ENCODE results near the gene PPT1.

DNA sequence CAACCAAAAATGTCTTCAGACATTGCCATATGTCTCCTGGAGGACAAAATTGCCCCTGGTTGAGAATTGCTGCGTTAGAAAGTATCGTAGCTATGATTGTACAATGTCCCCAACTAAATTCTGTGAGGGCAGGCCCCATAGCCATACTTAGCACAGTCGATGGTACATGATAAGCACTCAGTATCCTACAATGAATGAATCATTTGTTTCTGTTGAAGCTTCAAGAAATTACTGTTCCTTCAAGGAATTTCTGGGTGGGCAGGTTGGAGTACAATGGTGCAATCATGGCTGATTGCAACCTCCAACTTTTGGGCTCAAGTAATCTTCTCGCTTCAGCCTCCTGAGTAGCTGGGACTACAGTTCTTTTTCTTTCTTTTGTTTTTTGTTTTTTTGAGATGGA lies 51.9 kb downstream of the PPT1 start:
- TF ChIP-seq CTCF (IDR thresholded peaks at IDR 0.05; ENCODE audit: poor library complexity, severe bottlenecking) (no peak), EZH2 (IDR thresholded peaks at IDR 0.05; ENCODE audit: borderline replicate concordance, insufficient read depth, low read length, poor library complexity, severe bottlenecking) (no peak), POLR2AphosphoS5 (IDR thresholded peaks at IDR 0.05) (no peak)
- TF ChIP-seq, protein P1, sequence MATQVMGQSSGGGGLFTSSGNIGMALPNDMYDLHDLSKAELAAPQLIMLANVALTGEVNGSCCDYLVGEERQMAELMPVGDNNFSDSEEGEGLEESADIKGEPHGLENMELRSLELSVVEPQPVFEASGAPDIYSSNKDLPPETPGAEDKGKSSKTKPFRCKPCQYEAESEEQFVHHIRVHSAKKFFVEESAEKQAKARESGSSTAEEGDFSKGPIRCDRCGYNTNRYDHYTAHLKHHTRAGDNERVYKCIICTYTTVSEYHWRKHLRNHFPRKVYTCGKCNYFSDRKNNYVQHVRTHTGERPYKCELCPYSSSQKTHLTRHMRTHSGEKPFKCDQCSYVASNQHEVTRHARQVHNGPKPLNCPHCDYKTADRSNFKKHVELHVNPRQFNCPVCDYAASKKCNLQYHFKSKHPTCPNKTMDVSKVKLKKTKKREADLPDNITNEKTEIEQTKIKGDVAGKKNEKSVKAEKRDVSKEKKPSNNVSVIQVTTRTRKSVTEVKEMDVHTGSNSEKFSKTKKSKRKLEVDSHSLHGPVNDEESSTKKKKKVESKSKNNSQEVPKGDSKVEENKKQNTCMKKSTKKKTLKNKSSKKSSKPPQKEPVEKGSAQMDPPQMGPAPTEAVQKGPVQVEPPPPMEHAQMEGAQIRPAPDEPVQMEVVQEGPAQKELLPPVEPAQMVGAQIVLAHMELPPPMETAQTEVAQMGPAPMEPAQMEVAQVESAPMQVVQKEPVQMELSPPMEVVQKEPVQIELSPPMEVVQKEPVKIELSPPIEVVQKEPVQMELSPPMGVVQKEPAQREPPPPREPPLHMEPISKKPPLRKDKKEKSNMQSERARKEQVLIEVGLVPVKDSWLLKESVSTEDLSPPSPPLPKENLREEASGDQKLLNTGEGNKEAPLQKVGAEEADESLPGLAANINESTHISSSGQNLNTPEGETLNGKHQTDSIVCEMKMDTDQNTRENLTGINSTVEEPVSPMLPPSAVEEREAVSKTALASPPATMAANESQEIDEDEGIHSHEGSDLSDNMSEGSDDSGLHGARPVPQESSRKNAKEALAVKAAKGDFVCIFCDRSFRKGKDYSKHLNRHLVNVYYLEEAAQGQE (IDR thresholded peaks at IDR 0.05; ENCODE audit: borderline replicate concordance): no peak
